Nephron (organoid): ENCODE measurements around the gene IP6K3.

ENCODE experiments used
- H3K27ac Mint-ChIP-seq, 3 experiments: 2 replicates each; pipeline ENCODE4 v1.8.0; 2020; ENCODE audit warnings: mixed read lengths in 3 of 3, mild to moderate bottlenecking in 2 of 3, moderate library complexity in 1 of 3
- H3K27me3 Mint-ChIP-seq: 2 replicates; pipeline ENCODE4 v1.8.0; 2021; ENCODE audit warnings: low read depth, mild to moderate bottlenecking, moderate library complexity, mixed read lengths
- H3K36me3 Mint-ChIP-seq: 2 replicates; pipeline ENCODE4 v1.8.0; 2020; ENCODE audit warnings: low read depth, mixed read lengths
- H3K4me1 Mint-ChIP-seq: 2 replicates; pipeline ENCODE4 v1.8.0; 2020; ENCODE audit warnings: mixed read lengths
- H3K4me3 Mint-ChIP-seq, 3 experiments: 2 replicates each; pipeline ENCODE4 v1.8.0; 2020; ENCODE audit warnings: mild to moderate bottlenecking in 3 of 3, mixed read lengths in 3 of 3, moderate library complexity in 2 of 3
- H3K9me3 Mint-ChIP-seq: 2 replicates; pipeline ENCODE4 v1.8.0; 2020; ENCODE audit warnings: mixed read lengths
- CTCF ChIP-seq, 3 experiments: fragments of 200-600 bp; sonication (generic); IDR thresholded peaks; one replicate each; pipeline ENCODE4 v1.5.0; 2021; ENCODE audit warnings: antibody characterized with exemption in 3 of 3; ENCODE audit not compliant: unreplicated experiment in 3 of 3

IP6K3 gene

GRCh38 chr6:33742092-33742491 is 4.6 kb downstream of the IP6K3 start:
- H3K27me3 Mint-ChIP-seq: peaks cover 15% of the 10 kb centered on the region
- H3K27ac Mint-ChIP-seq: peak overlapping the region in 1 of 3 experiments; percentile 79
- no peak overlapping the region for H3K4me3 Mint-ChIP-seq
- no peak for TF ChIP-seq CTCF (IDR thresholded peaks at IDR 0.05; ENCODE audit: unreplicated experiment in 3 of 3)
- no peaks in the 10 kb centered on the region for H3K36me3 Mint-ChIP-seq
- H3K9me3 Mint-ChIP-seq: no peaks in the 10 kb centered on the region
- peaks cover 54% of the 10 kb centered on the region for H3K4me1 Mint-ChIP-seq

- H3K36me3 Mint-ChIP-seq: no peaks in the 10 kb centered on the region
- H3K4me3 Mint-ChIP-seq: no peak overlapping the region
- no peak overlapping the region for H3K27ac Mint-ChIP-seq
- peaks cover 42% of the 10 kb centered on the region for H3K4me1 Mint-ChIP-seq
- H3K9me3 Mint-ChIP-seq: no peaks in the 10 kb centered on the region
- H3K27me3 Mint-ChIP-seq: peaks cover 12% of the 10 kb centered on the region
- no peak for TF ChIP-seq CTCF (IDR thresholded peaks at IDR 0.05; ENCODE audit: unreplicated experiment in 3 of 3)
These were observed 5.9 kb downstream of the IP6K3 start for GRCh38 chr6:33740794-33741193.

- Mint-ChIP-seq H3K4me3 (no peak overlapping the region), H3K27ac (no peak overlapping the region), H3K36me3 (no peaks in the 10 kb centered on the region), H3K27me3 (peaks cover 12% of the 10 kb centered on the region), H3K4me1 (peaks cover 36% of the 10 kb centered on the region), H3K9me3 (no peaks in the 10 kb centered on the region)
- TF ChIP-seq CTCF (IDR thresholded peaks at IDR 0.05; ENCODE audit: unreplicated experiment in 3 of 3): no peak
These were observed 6.5 kb downstream of the IP6K3 start for GRCh38 chr6:33740204-33740608.

- H3K9me3 Mint-ChIP-seq: no peaks in the 10 kb centered on the region
- peaks cover 32% of the 10 kb centered on the region for H3K4me1 Mint-ChIP-seq
- H3K27ac Mint-ChIP-seq: no peak overlapping the region
- no peaks in the 10 kb centered on the region for H3K36me3 Mint-ChIP-seq
- H3K27me3 Mint-ChIP-seq: peaks cover 12% of the 10 kb centered on the region
- no peak overlapping the region for H3K4me3 Mint-ChIP-seq
- TF ChIP-seq CTCF (IDR thresholded peaks at IDR 0.05; ENCODE audit: unreplicated experiment in 3 of 3): no peak
These were observed 7.1 kb downstream of the IP6K3 start for GRCh38 chr6:33739571-33739970.

GRCh38 chr6:33738879-33739278 is 7.8 kb downstream of the IP6K3 start:
- Mint-ChIP-seq H3K9me3 (no peaks in the 10 kb centered on the region), H3K4me1 (peaks cover 25% of the 10 kb centered on the region), H3K4me3 (no peak overlapping the region), H3K36me3 (no peaks in the 10 kb centered on the region), H3K27me3 (peaks cover 8% of the 10 kb centered on the region), H3K27ac (no peak overlapping the region)
- TF ChIP-seq CTCF (IDR thresholded peaks at IDR 0.05; ENCODE audit: unreplicated experiment in 3 of 3): no peak

- Mint-ChIP-seq H3K36me3 (no peaks in the 10 kb centered on the region), H3K4me1 (peaks cover 18% of the 10 kb centered on the region), H3K27me3 (peaks cover 8% of the 10 kb centered on the region), H3K9me3 (no peaks in the 10 kb centered on the region), H3K27ac (no peak overlapping the region), H3K4me3 (no peak overlapping the region)
- TF ChIP-seq CTCF (IDR thresholded peaks at IDR 0.05; ENCODE audit: unreplicated experiment in 3 of 3): no peak
These were observed 8.6 kb downstream of the IP6K3 start for GRCh38 chr6:33738153-33738552.
